Mesodermal cell (in vitro differentiated cells): ENCODE data around the gene NRXN2.

ENCODE experiments used
- H3K27ac ChIP-seq: 2 replicates; pipeline ENCODE4 v1.7.0; 2013; ENCODE audit warnings: mild to moderate bottlenecking, low read depth, low read length, moderate library complexity; ENCODE audit not compliant: severe bottlenecking
- H3K36me3 ChIP-seq: 2 replicates; pipeline ENCODE4 v1.7.1; 2013; ENCODE audit warnings: mild to moderate bottlenecking, low read length, moderate library complexity; ENCODE audit not compliant: control insufficient read depth, insufficient read depth
- H3K4me1 ChIP-seq: one replicate; pipeline ENCODE4 v1.7.1; 2013; ENCODE audit warnings: mild to moderate bottlenecking, low read length; ENCODE audit not compliant: insufficient read depth, control insufficient read depth, poor library complexity, severe bottlenecking
- H3K4me3 ChIP-seq: 2 replicates; pipeline ENCODE4 v1.7.0; 2013; ENCODE audit warnings: low read length, control low read depth, mild to moderate bottlenecking; ENCODE audit not compliant: insufficient read depth, poor library complexity, severe bottlenecking; ENCODE audit errors: extremely low read depth
- H3K9me3 ChIP-seq: 2 replicates; pipeline ENCODE4 v1.7.1; 2013; ENCODE audit warnings: mild to moderate bottlenecking, low read length, moderate library complexity; ENCODE audit not compliant: control insufficient read depth
- WGBS, 2 experiments: methylation state at CpG; one replicate each; pipeline ENCODE4 v1.1.5; 2013; ENCODE audit warnings: missing lambda C conversion rate in 2 of 2; ENCODE audit not compliant: insufficient coverage in 2 of 2; 5-methylcytosine and 5-hydroxymethylcytosine counted together

Gene NRXN2

DNA sequence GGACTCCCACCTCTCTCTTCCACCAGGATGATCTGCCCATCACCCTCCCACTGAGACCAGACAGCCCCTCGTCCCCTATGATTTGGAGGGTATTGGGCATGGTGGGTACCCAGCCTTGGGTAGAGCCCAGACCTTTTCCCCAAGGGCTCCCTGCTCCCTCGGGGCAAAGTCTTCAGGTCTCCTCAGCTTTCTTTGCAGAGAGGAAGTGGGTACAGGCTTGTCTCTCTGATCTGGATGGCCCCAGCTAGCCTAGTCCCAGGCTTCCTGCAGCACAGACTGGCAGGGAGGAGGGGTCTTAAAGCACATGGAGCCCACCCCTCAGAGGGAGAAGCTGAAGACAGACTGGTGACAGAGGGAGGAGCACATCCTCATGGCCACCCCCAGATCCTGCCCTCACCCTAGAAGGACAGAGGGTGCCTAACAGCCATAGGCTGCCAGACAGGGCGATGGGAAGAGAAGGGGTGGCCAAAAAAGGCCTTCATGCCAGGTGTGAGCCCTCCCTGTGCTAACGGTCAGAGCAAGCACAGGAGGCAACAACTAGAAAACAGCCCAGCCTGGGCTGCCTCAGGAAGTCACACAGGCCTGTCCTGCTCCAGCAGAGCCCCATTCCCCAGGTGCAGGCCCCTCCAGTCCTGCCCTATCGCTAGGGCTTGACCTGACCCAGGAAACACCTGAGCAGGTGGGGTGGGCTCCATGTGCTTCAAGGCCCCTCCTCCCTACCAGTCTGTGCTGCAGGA, 101.5 kb downstream of the NRXN2 start:
- WGBS, 2 experiments: 91 to 95% methylated on average over 4 of the region's 5 CpGs
- Histone ChIP-seq H3K36me3 (no peaks in the 10 kb centered on the region), H3K27ac (peak overlapping the region; percentile 71)

DNA sequence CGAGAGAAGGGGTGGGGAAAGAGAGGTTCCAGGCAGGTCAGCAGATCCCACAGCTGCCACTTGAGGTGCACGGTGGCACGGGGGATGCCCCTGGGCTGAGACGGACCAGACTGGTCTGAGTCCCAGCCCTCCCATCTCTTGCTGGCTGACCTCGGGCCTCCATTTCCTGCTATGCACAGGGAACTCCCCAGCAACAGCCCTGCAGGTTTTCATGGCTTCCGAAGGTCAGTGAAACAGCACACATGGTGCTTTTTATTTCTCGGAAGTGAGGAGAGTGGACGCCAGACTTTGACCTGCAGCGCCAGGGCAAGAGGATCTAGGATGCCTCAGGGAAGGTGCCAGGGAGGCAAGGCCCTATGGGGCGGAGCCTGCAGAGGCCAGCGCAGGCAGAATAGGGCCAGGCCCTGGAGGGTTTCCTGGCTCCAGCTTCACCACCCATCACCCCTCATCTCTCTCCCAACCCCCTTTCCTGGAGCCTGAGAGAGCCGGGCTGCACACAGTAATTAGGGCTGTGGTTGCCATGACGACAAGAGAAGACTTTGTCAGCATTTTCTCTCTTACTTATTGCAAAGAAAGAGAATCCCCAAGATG, 102.5 kb downstream of the NRXN2 start:
- WGBS, 2 experiments: 80 to 83% methylated on average over 10 of the region's 13 CpGs
- Histone ChIP-seq H3K27ac (peak overlapping the region; percentile 71), H3K4me3 (no peak overlapping the region), H3K4me1 (peaks cover 14% of the 10 kb centered on the region), H3K9me3 (no peaks in the 10 kb centered on the region), H3K36me3 (no peaks in the 10 kb centered on the region)

More for the DNA sequence above, 101.5 kb downstream of the NRXN2 start:
- peaks cover 14% of the 10 kb centered on the region for H3K4me1 ChIP-seq
- no peak overlapping the region for H3K4me3 ChIP-seq
- no peaks in the 10 kb centered on the region for H3K9me3 ChIP-seq

DNA sequence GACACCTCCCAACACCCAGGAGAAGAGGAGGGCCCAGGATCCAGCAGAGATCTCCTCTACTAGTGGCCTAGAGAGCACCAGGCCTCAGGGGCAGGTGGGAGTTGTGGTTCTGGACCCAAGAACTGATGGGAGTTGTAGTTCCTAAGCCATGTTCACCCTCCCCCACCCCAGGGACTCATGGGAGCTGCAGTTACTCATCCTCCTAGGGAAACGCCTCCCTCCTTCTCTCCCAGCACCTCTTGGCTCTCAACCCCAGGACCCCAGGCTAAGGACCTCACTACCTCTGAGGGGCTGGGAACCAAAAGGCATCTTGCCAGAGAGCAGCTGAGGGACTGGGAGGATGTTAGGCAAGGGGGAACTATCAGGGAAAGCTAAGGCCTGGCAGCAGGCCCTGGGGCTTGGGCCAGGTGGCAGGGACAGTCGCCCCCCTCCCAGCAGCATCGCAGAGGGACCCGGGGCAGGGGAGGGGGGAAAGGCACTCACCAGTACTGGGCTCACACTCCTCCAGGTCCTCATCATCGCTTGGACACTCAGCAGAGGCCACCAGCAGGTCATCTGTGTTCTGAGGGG, 103.1 kb downstream of the NRXN2 start:
- 90 to 92% methylated on average over 2 to 4 of the region's 5 CpGs for WGBS, 2 experiments
- Histone ChIP-seq H3K27ac (peak overlapping the region; percentile 71), H3K4me3 (no peak overlapping the region), H3K4me1 (peaks cover 14% of the 10 kb centered on the region), H3K36me3 (no peaks in the 10 kb centered on the region), H3K9me3 (no peaks in the 10 kb centered on the region)

DNA sequence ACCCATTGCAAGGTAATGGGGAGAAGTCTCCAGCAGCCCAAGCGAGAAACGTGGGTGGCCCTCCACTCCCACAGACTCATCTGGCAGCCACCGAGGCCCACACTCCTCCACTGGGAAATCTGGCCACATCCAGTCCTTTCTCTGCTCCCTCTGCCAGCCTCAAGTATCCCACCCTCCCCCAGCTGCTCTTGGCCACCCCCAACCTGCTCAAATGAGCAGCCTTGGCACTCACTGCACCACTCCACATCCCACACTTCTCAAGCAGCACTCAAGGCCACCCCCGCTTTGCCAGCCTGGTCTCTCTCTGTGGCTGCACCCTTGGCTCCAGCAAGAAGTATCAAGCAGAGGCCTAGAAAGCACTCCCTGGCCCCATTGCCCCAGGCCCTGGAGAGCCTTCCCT, 103.8 kb downstream of the NRXN2 start:
- 82 to 100% methylated on average over 2 to 3 of the region's 4 CpGs for WGBS, 2 experiments
- H3K36me3 ChIP-seq: no peaks in the 10 kb centered on the region
- peaks cover 14% of the 10 kb centered on the region for H3K4me1 ChIP-seq
- no peak overlapping the region for H3K27ac ChIP-seq
- no peak overlapping the region for H3K4me3 ChIP-seq
- H3K9me3 ChIP-seq: no peaks in the 10 kb centered on the region

DNA sequence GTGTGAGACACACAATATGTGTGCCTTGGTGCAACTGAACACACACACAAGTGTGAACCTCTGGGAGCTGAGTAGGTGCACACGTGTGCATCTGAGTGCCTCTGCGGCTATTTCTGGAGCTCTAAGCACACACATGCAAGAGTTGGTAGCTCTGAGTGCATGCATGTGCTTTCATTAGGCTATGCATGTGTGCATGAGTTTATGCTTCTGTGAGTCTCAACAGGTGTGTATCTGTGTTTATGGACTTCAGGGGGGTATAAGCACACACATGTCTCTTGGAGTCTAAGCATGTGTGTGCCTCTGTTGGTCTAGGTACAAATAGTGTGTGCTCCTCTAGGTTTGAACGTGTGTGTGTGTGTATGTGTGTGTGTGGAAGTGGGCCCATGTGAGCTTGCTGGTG, 106.2 kb downstream of the NRXN2 start:
- Histone ChIP-seq H3K36me3 (no peaks in the 10 kb centered on the region), H3K4me3 (no peak overlapping the region), H3K9me3 (no peaks in the 10 kb centered on the region), H3K27ac (no peak overlapping the region), H3K4me1 (peaks cover 14% of the 10 kb centered on the region)
- 83 to 88% methylated on average over 1 to 3 of the region's 3 CpGs for WGBS, 2 experiments

DNA sequence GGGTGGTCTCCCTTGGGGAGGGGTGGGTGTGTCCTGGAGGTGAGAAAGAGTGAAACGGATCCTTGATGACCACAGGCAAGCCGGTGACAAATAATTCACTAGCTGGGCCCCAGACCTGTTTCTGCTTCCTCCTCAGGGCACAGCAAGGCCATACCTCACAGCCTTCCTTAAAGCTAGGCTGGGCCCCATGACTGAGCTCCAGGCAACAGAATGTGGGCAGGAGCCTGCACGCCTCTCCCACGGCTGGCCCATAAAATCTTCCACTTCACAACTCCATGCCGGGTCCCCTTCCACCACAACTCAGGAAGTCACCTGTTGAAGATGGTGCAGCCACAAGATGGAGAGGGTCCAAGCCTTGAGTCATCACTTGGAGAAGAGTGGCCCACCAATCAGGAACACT, 108.1 kb downstream of the NRXN2 start:
- Histone ChIP-seq H3K4me1 (peaks cover 4% of the 10 kb centered on the region), H3K27ac (no peak overlapping the region), H3K36me3 (no peaks in the 10 kb centered on the region), H3K4me3 (no peak overlapping the region), H3K9me3 (no peaks in the 10 kb centered on the region)
- WGBS, 2 experiments: 93 to 100% methylated on average over 2 to 3 of the region's 5 CpGs

DNA sequence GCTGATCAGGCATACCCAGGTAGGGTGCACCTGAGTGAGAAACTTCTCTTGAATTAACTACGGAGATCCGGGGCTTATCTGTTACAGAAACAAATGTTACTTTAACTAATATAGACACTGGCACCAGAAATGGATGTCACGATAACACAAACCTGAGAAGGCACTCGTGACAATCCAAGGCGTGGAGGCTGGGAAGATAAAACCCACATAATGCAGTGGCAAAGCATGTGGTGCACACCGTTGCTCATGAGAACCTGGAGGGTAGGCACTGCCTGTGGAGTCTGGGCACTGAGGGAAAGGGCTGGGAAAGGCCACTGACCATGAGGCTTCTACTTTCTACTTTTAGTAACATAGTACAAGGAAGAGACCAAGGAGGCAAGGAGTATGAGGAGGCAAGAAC, 109.3 kb downstream of the NRXN2 start:
- Histone ChIP-seq H3K36me3 (no peaks in the 10 kb centered on the region), H3K4me1 (no peaks in the 10 kb centered on the region), H3K9me3 (no peaks in the 10 kb centered on the region), H3K4me3 (no peak overlapping the region), H3K27ac (no peak overlapping the region)
- 91 to 94% methylated on average over 4 to 6 of the region's 6 CpGs for WGBS, 2 experiments

DNA sequence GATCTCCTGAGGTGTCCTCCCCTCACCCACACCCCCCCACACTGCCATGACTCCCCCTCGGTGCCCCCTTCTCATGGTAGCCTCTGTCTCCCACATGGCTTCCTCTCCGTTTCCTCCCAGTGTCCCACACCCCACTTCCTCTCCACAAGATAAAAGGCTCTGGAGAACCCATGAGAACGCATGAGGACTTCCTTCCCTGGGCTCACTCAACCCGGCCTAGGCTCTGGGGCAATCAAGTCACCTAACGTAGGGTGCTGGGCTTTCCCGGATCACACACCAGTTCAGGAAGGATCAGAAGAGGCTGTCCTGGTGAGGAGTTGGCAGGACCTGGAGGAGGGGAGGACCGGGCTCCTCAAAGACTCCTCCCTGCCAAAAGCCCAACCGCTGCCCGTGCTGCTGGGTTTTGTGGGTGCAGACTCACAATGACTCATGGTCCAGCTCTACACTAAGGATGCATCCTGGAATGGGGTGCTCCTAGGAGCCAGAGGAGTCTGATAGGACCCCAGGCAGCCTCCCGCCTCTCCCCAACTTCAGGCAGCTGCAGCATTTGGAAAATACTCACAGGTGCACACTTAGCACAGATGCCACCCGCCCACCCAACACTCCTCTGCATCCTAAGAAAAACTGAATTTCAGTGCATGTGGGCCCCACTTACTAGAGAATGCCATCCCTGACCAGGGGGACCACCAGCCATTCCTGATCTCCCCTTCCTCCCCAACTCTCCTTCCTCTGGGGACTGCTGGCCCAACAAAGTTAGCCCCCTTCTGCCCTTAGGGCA, 110.9 kb downstream of the NRXN2 start:
- Histone ChIP-seq H3K27ac (no peak overlapping the region), H3K4me1 (no peaks in the 10 kb centered on the region), H3K9me3 (no peaks in the 10 kb centered on the region), H3K4me3 (no peak overlapping the region), H3K36me3 (no peaks in the 10 kb centered on the region)
- 83 to 94% methylated on average over 7 to 8 of the region's 11 CpGs for WGBS, 2 experiments

DNA sequence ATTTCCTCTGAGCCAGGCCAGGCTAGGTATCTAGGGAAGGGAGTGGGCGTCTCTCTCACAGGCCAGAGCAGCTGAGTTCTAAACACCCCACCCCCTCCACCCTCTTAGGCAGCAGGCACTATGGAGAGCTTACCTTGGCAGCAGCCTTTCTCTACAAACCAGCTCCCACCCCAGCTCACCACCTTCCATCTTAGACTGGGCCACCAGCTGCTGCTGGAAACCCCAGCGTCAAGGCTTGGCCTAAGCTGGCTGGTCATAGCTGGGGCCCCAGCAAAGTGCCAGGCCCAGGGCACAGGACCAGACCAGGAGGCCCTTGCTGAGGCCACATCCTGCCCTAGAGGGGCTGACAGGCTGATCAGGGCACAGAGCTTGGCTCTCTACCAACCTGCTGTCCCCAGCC, 111.8 kb downstream of the NRXN2 start:
- WGBS, 2 experiments: 86% methylated on average over 1 of the region's 2 CpGs; no CpG with 5 or more reads in 1 of the 2 experiments
- Histone ChIP-seq H3K36me3 (no peaks in the 10 kb centered on the region), H3K9me3 (no peaks in the 10 kb centered on the region), H3K27ac (no peak overlapping the region), H3K4me3 (no peak overlapping the region), H3K4me1 (no peaks in the 10 kb centered on the region)

DNA sequence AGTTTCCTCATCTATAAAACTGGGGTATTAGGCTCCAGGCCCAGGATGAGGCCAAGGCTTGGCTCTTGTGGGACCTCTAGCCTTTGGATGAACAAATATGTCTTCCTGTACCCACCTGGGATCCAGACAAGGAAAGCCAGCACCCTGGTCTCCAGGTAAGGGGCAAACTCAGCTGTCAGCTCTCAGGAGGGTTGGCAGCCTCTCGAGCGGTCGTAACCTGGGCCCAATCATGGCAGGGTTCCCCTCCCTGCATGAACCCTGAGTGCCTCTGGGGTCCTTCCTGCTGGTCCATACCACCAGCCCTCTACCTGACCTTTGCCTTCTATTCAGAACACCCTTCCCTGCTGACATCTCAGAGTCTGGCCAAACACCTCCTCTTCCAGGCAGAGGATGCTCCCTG, 112.4 kb downstream of the NRXN2 start:
- Histone ChIP-seq H3K9me3 (no peaks in the 10 kb centered on the region), H3K4me1 (no peaks in the 10 kb centered on the region), H3K4me3 (no peak overlapping the region), H3K36me3 (no peaks in the 10 kb centered on the region), H3K27ac (no peak overlapping the region)
- 90 to 94% methylated on average over 3 of the region's 3 CpGs for WGBS, 2 experiments
